Neuronal stem cell (in vitro differentiated cells): Measurements from ENCODE around the gene CKLF.

Source experiments
- DNase-seq: peaks from one replicate; pipeline ENCODE4 v3.0.0-alpha.2; 2013; ENCODE audit warnings: low spot score
- H2AFZ ChIP-seq: one replicate; pipeline ENCODE4 v1.6.1; 2013; ENCODE audit warnings: mild to moderate bottlenecking, low read length, inconsistent platforms
- H2AK5ac ChIP-seq: 2 replicates; pipeline ENCODE4 v1.6.1; 2013; ENCODE audit warnings: low read depth, mild to moderate bottlenecking, inconsistent platforms, low read length, moderate library complexity, mixed read lengths
- H2BK120ac ChIP-seq: 2 replicates; pipeline ENCODE4 v1.6.1; 2013; ENCODE audit warnings: low read depth, mild to moderate bottlenecking, inconsistent platforms, low read length, moderate library complexity, mixed read lengths
- H2BK12ac ChIP-seq: one replicate; pipeline ENCODE4 v1.6.1; 2013; ENCODE audit warnings: low read length, inconsistent platforms
- H2BK15ac ChIP-seq: 2 replicates; pipeline ENCODE4 v1.6.1; 2013; ENCODE audit warnings: mild to moderate bottlenecking, low read length, inconsistent platforms, mixed read lengths
- H2BK5ac ChIP-seq: one replicate; pipeline ENCODE4 v1.6.1; 2013; ENCODE audit warnings: inconsistent platforms, mild to moderate bottlenecking, low read length, moderate library complexity
- H3K14ac ChIP-seq: one replicate; pipeline ENCODE4 v1.6.1; 2013; ENCODE audit warnings: low read length, inconsistent platforms
- H3K18ac ChIP-seq: 2 replicates; pipeline ENCODE4 v1.6.1; 2013; ENCODE audit warnings: low read length, inconsistent platforms
- H3K23ac ChIP-seq: 2 replicates; pipeline ENCODE4 v1.6.1; 2013; ENCODE audit warnings: low read depth, mild to moderate bottlenecking, mixed read lengths, low read length, inconsistent platforms; ENCODE audit not compliant: poor library complexity
- H3K27ac ChIP-seq: replicated peaks from 3 replicates; pipeline ENCODE4 v1.5.1; 2013; ENCODE audit warnings: low read length, inconsistent platforms
- H3K27me3 ChIP-seq, 3 experiments: 2 replicates each; pipeline ENCODE4 v1.6.1; 2013; ENCODE audit warnings: low read length in 3 of 3, mild to moderate bottlenecking in 2 of 3, inconsistent platforms in 1 of 3, low read depth in 1 of 3, mixed read lengths in 1 of 3, moderate library complexity in 1 of 3; ENCODE audit not compliant: control insufficient read depth in 3 of 3, insufficient read depth in 3 of 3
- H3K36me3 ChIP-seq, 2 donors: replicated peaks in 1 of 2; 2 replicates each; pipeline ENCODE4 v1.6.1; 2013; ENCODE audit warnings: low read length in 2 of 2; ENCODE audit not compliant: control insufficient read depth in 2 of 2, insufficient read depth in 2 of 2
- H3K4ac ChIP-seq: 2 replicates; pipeline ENCODE4 v1.6.1; 2013; ENCODE audit warnings: inconsistent platforms, mild to moderate bottlenecking, low read length, moderate library complexity
- H3K4me1 ChIP-seq, 2 donors: 1 replicate in 1 of 2; 2 replicates in 1 of 2; pipeline ENCODE4 v1.6.1; 2013; ENCODE audit warnings: low read length in 2 of 2, low read depth in 1 of 2; ENCODE audit not compliant: control insufficient read depth in 2 of 2, insufficient read depth in 1 of 2
- H3K4me2 ChIP-seq: one replicate; pipeline ENCODE4 v1.6.1; 2013; ENCODE audit warnings: mild to moderate bottlenecking, low read length, inconsistent platforms; ENCODE audit not compliant: insufficient read depth, poor library complexity, severe bottlenecking
- H3K4me3 ChIP-seq, 2 donors: 2 replicates each; pipeline ENCODE4 v1.5.1; 2013; ENCODE audit warnings: low read length in 2 of 2, mild to moderate bottlenecking in 2 of 2, inconsistent platforms in 1 of 2, moderate library complexity in 1 of 2
- H3K79me1 ChIP-seq: one replicate; pipeline ENCODE4 v1.6.1; 2013; ENCODE audit warnings: low read depth, mild to moderate bottlenecking, inconsistent platforms, low read length, moderate library complexity
- H3K9ac ChIP-seq: one replicate; pipeline ENCODE4 v1.6.1; 2013; ENCODE audit warnings: mild to moderate bottlenecking, low read depth, low read length, inconsistent platforms; ENCODE audit not compliant: poor library complexity
- H3K9me3 ChIP-seq, 2 donors: replicated peaks in 1 of 2; 2 replicates each; pipeline versions ENCODE3 to v1.6.1; 2013; ENCODE audit warnings: low read length in 2 of 2, mild to moderate bottlenecking in 2 of 2, inconsistent platforms in 1 of 2, low read depth in 1 of 2, mixed read lengths in 1 of 2, moderate library complexity in 1 of 2; ENCODE audit not compliant: control insufficient read depth in 2 of 2, insufficient read depth in 1 of 2
- H4K8ac ChIP-seq: one replicate; pipeline ENCODE4 v1.6.1; 2013; ENCODE audit warnings: low read depth, mild to moderate bottlenecking, inconsistent platforms, low read length, moderate library complexity
- H4K91ac ChIP-seq: one replicate; pipeline ENCODE4 v1.6.1; 2013; ENCODE audit warnings: low read length, low read depth, mild to moderate bottlenecking, inconsistent platforms; ENCODE audit not compliant: poor library complexity
- WGBS, 2 donors: extraction: QIAGEN DNeasy Blood & Tissue Kit; methylation state at CpG; one replicate each; pipeline ENCODE4 v1.1.7; 2013; ENCODE audit warnings: missing lambda C conversion rate in 2 of 2, mixed read lengths in 1 of 2; ENCODE audit not compliant: insufficient read length in 2 of 2, insufficient replicate concordance in 1 of 2; ENCODE audit errors: extremely low coverage in 2 of 2; 5-methylcytosine and 5-hydroxymethylcytosine counted together

CKLF gene

DNA sequence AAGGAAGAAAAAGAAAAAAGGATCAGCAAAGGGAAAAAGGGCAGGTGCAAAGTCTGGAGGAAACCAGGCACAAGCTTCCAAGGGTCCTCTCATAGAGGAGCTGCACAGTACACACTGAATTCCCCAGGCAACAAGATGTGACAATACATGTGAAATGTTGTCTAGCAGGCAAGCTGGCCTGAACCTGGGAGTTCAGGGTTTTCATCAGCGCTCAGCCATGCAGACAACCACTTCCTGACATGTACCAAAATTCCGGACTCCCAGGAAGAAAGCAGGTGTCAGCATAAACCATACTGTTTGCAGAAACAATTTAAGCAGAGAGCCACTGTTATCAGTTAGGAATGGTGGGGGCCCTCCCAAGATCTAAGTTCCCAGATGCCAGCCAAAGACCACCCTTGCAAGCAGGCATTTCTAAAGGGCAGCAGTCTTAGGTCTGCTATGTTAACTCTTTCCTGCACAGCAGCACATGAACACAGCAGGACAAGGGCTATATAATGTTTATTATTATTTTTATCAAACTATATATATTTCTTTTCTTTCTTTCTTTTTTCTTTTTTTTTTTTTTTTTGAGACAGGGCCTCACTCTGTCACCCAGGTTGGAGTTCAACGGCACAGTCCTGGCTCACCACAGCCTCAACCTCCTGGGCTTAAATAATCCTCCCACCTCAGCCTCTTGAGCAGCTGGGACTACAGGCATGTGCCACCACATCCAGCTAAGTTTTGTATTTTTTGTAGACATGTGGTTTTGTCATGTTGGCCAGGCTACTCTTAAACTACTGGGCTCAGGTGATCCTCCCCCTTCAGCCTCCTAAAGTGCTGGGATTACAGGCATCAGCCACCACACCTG, 12.5 kb upstream of the CKLF start:
- Histone ChIP-seq H3K23ac (no peak overlapping the region), H3K36me3 (peaks cover 0 to 47% of the 10 kb centered on the region in 2 donors), H3K9me3 (no peaks in the 10 kb centered on the region)

DNA sequence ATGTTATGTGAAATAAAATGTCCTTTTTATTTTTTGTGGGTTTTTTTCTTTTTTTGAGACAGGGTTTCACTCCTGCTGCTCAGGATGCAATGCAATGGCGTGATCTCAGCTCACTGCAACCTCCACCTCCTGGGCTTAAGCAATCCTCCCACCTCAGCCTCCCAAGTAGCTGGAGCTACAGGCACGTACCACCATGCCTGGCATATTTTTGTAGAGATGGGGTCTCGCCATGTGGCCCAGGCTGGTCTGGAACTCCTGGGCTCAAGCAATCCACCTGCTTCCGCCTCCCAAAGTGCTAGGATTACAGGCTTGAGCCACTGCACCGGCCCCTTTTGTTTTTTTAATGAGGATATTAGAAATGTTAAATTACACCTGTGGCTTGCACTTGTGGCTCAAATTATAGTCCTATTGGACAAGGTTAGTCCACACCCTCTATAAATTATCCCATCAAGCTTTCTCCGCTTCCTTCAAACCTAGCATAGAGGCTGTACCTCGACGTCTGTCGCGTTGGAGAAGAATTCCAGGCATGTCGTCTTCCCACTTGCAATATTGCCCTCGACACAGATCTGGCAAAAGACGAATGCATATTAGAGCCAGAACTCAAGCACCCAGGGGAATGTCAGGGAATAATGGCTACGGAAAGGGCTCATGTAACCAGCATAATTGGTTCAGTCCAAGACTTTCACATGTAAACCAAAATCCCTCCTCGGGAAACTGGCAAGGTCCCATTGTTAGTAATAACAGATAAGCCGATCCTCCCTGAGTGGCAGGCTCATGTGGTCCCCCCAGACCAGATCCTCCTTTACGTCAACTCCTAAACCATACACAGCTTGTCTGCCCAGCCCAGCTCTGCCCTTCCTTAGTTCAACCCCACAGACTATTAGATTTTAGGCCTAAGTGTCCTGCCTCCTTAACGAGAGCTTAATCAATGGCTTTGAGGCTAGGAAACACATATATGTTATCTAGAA, 10.7 kb upstream of the CKLF start:
- Histone ChIP-seq H3K9me3 (no peaks in the 10 kb centered on the region), H2BK5ac (no peak overlapping the region), H3K4ac (no peak overlapping the region), H2BK15ac (no peak overlapping the region), H3K4me2 (no peak overlapping the region), H3K79me1 (no peaks in the 10 kb centered on the region), H3K4me3 (no peak overlapping the region), H4K91ac (no peak overlapping the region), H3K18ac (no peak overlapping the region), H3K36me3 (peaks cover 0 to 45% of the 10 kb centered on the region in 2 donors), H2AFZ (no peak overlapping the region), H2BK12ac (no peak overlapping the region), H2BK120ac (no peak overlapping the region), H3K4me1 (peaks cover 2 to 6% of the 10 kb centered on the region in 2 donors), H4K8ac (no peak overlapping the region), H2AK5ac (no peak overlapping the region), H3K27me3 (no peaks in the 10 kb centered on the region), H3K23ac (no peak overlapping the region), H3K27ac (no peak overlapping the region), H3K9ac (no peak overlapping the region), H3K14ac (no peak overlapping the region)
- WGBS, 2 donors = no CpG with 5 or more reads among the region's 18 CpGs
- DNase-seq = no peak

More for the DNA sequence above, 12.5 kb upstream of the CKLF start:
- Histone ChIP-seq H3K4me3 (no peak overlapping the region), H3K4ac (no peak overlapping the region), H3K27ac (no peak overlapping the region), H3K27me3 (no peaks in the 10 kb centered on the region), H3K4me2 (no peak overlapping the region), H4K91ac (no peak overlapping the region), H3K9ac (no peak overlapping the region), H3K4me1 (peaks cover 2 to 6% of the 10 kb centered on the region in 2 donors), H2AK5ac (no peak overlapping the region), H3K79me1 (no peaks in the 10 kb centered on the region), H2BK5ac (no peak overlapping the region), H2BK15ac (no peak overlapping the region), H2AFZ (no peak overlapping the region), H4K8ac (no peak overlapping the region), H2BK12ac (no peak overlapping the region), H3K14ac (no peak overlapping the region), H2BK120ac (no peak overlapping the region), H3K18ac (no peak overlapping the region)
- DNase-seq = no peak
- no CpG with 5 or more reads among the region's 3 CpGs for WGBS, 2 donors

DNA sequence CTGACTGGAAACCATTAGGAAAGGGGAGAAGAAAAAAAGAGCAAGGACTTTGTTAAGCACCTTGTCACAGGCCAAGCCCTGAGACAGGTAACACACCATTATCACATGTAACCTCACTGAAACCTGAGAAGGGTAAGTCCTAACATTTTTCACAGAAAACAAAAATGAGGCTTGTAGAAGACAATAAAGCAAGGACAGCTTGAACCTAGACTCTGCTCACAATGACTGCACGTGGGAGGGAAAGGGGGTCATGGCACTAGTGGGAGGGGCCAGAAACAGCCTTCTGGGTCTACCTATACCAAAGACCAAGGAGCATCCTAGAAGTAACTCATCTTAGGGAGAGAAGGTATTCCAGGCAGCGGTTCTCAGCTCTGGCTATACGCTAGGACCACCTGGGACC, 10.0 kb upstream of the CKLF start:
- no peak overlapping the region for H2BK15ac ChIP-seq
- no CpG with 5 or more reads among the region's 3 CpGs for WGBS, 2 donors
- no peak overlapping the region for H4K91ac ChIP-seq
- no peak overlapping the region for H3K23ac ChIP-seq
- H3K4me2 ChIP-seq = no peak overlapping the region
- no peak overlapping the region for H3K4ac ChIP-seq
- H3K27me3 ChIP-seq = no peaks in the 10 kb centered on the region
- H2AFZ ChIP-seq = no peak overlapping the region
- H4K8ac ChIP-seq = no peak overlapping the region
- no peak overlapping the region for H3K9ac ChIP-seq
- H2BK120ac ChIP-seq = no peak overlapping the region
- no peak overlapping the region for H3K4me3 ChIP-seq
- no peak overlapping the region for H2BK12ac ChIP-seq
- no peak overlapping the region for H2BK5ac ChIP-seq
- H3K9me3 ChIP-seq = no peaks in the 10 kb centered on the region
- no peak overlapping the region for H3K18ac ChIP-seq
- H3K27ac ChIP-seq = no peak overlapping the region
- H3K4me1 ChIP-seq = peaks cover 2 to 6% of the 10 kb centered on the region in 2 donors
- no peak for DNase-seq
- H3K14ac ChIP-seq = no peak overlapping the region
- H3K36me3 ChIP-seq = peaks cover 0 to 38% of the 10 kb centered on the region in 2 donors
- H3K79me1 ChIP-seq = no peaks in the 10 kb centered on the region
- H2AK5ac ChIP-seq = no peak overlapping the region

DNA sequence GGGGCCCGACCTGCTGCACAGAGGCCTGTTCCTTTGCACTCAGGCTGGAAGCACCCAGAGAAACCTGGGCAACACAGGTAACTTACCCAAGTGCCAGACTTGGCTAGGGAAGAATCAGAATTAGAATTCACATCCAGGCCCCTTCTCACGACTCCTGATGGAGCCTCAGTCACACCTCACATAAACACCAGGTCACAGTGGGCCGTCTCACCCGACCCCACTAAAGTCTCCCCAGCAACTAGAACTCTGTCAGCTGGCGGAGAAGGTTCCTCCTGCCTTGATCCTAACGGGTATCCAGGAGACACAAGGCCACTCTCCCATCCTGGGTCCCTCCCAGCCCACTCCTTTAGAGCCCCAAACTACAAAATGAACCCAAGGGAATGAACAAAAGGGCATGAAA, 8.8 kb upstream of the CKLF start:
- Histone ChIP-seq H4K91ac (peak overlapping the region; percentile 22), H4K8ac (no peak overlapping the region), H3K4ac (no peak overlapping the region), H2AFZ (no peak overlapping the region), H2BK15ac (no peak overlapping the region), H3K4me3 (no peak overlapping the region), H3K18ac (peak overlapping the region; percentile 20), H3K27me3 (no peaks in the 10 kb centered on the region), H2BK5ac (no peak overlapping the region), H3K4me2 (no peak overlapping the region), H3K4me1 (peaks cover 2 to 6% of the 10 kb centered on the region in 2 donors), H2BK12ac (no peak overlapping the region), H3K36me3 (peaks cover 0 to 34% of the 10 kb centered on the region in 2 donors), H3K23ac (no peak overlapping the region), H3K9me3 (no peaks in the 10 kb centered on the region), H3K9ac (no peak overlapping the region), H2AK5ac (peak overlapping the region; percentile 11), H3K14ac (no peak overlapping the region), H2BK120ac (peak overlapping the region; percentile 1), H3K27ac (no peak overlapping the region), H3K79me1 (no peaks in the 10 kb centered on the region)
- no peak for DNase-seq
- no CpG with 5 or more reads among the region's 6 CpGs for WGBS, 2 donors
